ENCODE measurements around the gene TTC14. TPM values are rescaled to one million over a fixed set of nuclear protein-coding genes. Genes with fewer than 3 reads are reported as not detected.

The TTC14 gene
- total and polyA plus RNA-seq, 2 of the 13 experiments (the other 11 are each of a cell fraction or from before 2014, with no cell fraction given): 28.1 to 35.9 TPM

DNA sequence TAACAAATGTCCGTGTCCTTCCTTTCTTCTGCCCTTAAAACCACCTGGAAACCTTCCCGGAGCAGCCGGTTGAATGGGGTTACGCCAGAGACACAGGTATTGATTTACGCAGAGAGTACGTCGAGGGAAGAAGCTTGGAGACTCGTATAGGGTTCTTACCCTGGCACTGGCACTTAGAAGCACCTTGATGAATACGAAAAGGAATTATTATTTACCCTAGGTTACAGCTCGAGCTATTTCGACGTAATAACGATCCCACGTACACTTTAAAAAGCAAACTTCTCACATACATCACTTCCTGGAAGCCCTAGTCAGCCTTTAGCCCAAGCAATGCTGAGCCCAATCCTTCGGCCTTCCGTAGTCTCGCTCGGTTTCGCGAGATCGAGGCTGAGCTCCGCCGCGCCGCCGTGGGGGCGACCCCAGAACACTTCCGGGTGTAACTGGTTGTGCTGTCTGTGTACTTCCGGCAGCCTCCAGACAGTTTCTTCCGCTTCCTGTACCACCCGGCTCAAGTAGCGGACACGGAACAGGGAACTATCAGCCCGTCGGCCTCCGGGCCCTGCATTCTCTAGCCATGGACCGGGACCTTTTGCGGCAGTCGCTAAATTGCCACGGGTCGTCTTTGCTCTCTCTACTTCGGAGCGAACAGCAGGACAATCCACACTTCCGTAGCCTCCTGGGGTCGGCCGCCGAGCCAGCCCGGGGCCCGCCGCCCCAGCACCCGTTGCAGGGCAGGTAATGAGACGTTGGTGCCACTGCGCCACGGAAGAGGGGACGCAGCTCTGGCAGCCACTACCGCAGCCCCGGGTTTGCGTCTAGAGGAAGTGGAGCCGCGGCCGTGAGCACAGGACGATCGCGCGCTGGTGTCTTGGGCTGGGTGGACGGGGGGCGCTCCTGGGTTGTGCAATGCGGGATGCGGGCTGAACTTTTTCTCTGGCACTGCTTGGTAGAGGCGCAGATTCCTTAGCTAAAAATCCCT lies at the start of gene TTC14 (continued):
- TF ChIP-seq, protein P1, sequence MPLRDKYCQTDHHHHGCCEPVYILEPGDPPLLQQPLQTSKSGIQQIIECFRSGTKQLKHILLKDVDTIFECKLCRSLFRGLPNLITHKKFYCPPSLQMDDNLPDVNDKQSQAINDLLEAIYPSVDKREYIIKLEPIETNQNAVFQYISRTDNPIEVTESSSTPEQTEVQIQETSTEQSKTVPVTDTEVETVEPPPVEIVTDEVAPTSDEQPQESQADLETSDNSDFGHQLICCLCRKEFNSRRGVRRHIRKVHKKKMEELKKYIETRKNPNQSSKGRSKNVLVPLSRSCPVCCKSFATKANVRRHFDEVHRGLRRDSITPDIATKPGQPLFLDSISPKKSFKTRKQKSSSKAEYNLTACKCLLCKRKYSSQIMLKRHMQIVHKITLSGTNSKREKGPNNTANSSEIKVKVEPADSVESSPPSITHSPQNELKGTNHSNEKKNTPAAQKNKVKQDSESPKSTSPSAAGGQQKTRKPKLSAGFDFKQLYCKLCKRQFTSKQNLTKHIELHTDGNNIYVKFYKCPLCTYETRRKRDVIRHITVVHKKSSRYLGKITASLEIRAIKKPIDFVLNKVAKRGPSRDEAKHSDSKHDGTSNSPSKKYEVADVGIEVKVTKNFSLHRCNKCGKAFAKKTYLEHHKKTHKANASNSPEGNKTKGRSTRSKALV (CRISPR knock-in tag; IDR thresholded peaks at IDR 0.05): no peak; the same call in 1 of the 2 replicates
- TF ChIP-seq ZKSCAN5 (CRISPR knock-in tag; IDR thresholded peaks at IDR 0.05) (peak; percentile 66), CREB3 (CRISPR knock-in tag; IDR thresholded peaks at IDR 0.05) (0 out of 2 replicates have a peak, but pooled peaks have one; percentile 61), NAIF1 (CRISPR knock-in tag; IDR thresholded peaks at IDR 0.05; ENCODE audit: borderline replicate concordance) (peak; percentile 67; the same call in 1 of the 2 replicates), ZNF225 (CRISPR knock-in tag; IDR thresholded peaks at IDR 0.05) (no peak), SSRP1 (CRISPR knock-in tag; IDR thresholded peaks at IDR 0.05) (no peak), SMARCC2 (IDR thresholded peaks at IDR 0.05) (no peak), MED13 (CRISPR knock-in tag; IDR thresholded peaks at IDR 0.05) (no peak), TP53 (CRISPR knock-in tag; conservative IDR thresholded peaks at IDR 0.05) (peak; percentile 30; the same call in 1 of the 2 replicates), ZNF607 (CRISPR knock-in tag; IDR thresholded peaks at IDR 0.05; ENCODE audit: borderline replicate concordance) (peak; percentile 71), KLF13 (CRISPR knock-in tag; IDR thresholded peaks at IDR 0.05) (0 out of 2 replicates have a peak, but pooled peaks have one; percentile 33), ZNF556 (CRISPR knock-in tag; IDR thresholded peaks at IDR 0.05; ENCODE audit: borderline replicate concordance) (peak; percentile 56; the same call in 1 of the 2 replicates), ZNF451 (CRISPR knock-in tag; IDR thresholded peaks at IDR 0.05) (0 out of 2 replicates have a peak, but pooled peaks have one; percentile 28), NCOA1 (CRISPR knock-in tag; IDR thresholded peaks at IDR 0.05) (no peak), SMAD3 (CRISPR knock-in tag; IDR thresholded peaks at IDR 0.05) (no peak), ZNF687 (CRISPR knock-in tag; IDR thresholded peaks at IDR 0.05) (peak; percentile 89), ZNF879 (CRISPR knock-in tag; IDR thresholded peaks at IDR 0.05) (peak; percentile 20; the same call in 1 of the 2 replicates), REPIN1 (CRISPR knock-in tag; IDR thresholded peaks at IDR 0.05; ENCODE audit: borderline replicate concordance, low read depth) (peak; percentile 85)
- TF ChIP-seq, protein P2, sequence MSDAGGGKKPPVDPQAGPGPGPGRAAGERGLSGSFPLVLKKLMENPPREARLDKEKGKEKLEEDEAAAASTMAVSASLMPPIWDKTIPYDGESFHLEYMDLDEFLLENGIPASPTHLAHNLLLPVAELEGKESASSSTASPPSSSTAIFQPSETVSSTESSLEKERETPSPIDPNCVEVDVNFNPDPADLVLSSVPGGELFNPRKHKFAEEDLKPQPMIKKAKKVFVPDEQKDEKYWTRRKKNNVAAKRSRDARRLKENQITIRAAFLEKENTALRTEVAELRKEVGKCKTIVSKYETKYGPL (CRISPR knock-in tag; IDR thresholded peaks at IDR 0.05): no peak

All from HepG2 (cell line).